Ectodermal cell (in vitro differentiated cells): Measurements from ENCODE around the gene ZFAND3.

Experiments
- H3K27ac ChIP-seq: 2 replicates; pipeline ENCODE4 v1.7.0; 2013; ENCODE audit warnings: mild to moderate bottlenecking, low read depth, low read length; ENCODE audit not compliant: insufficient read depth, poor library complexity, severe bottlenecking
- H3K27me3 ChIP-seq: 2 replicates; pipeline ENCODE4 v1.7.0; 2013; ENCODE audit warnings: mild to moderate bottlenecking, low read length; ENCODE audit not compliant: insufficient read depth, control insufficient read depth, poor library complexity, severe bottlenecking
- H3K36me3 ChIP-seq: one replicate; pipeline ENCODE4 v1.7.0; 2013; ENCODE audit warnings: low read length; ENCODE audit not compliant: control insufficient read depth, insufficient read depth
- H3K4me1 ChIP-seq: one replicate; pipeline ENCODE4 v1.7.0; 2013; ENCODE audit warnings: low read length; ENCODE audit not compliant: control insufficient read depth, insufficient read depth
- H3K4me3 ChIP-seq: 2 replicates; pipeline ENCODE4 v1.7.0; 2013; ENCODE audit warnings: low read depth, low read length, control low read depth; ENCODE audit not compliant: insufficient read depth
- H3K9me3 ChIP-seq: 2 replicates; pipeline ENCODE4 v1.7.0; 2013; ENCODE audit warnings: mild to moderate bottlenecking, low read length, moderate library complexity; ENCODE audit not compliant: control insufficient read depth
- WGBS, 2 experiments: methylation state at CpG; one replicate each; pipeline ENCODE4 v1.1.7; 2013; ENCODE audit warnings: missing lambda C conversion rate in 2 of 2; 5-methylcytosine and 5-hydroxymethylcytosine counted together

ZFAND3 gene

DNA sequence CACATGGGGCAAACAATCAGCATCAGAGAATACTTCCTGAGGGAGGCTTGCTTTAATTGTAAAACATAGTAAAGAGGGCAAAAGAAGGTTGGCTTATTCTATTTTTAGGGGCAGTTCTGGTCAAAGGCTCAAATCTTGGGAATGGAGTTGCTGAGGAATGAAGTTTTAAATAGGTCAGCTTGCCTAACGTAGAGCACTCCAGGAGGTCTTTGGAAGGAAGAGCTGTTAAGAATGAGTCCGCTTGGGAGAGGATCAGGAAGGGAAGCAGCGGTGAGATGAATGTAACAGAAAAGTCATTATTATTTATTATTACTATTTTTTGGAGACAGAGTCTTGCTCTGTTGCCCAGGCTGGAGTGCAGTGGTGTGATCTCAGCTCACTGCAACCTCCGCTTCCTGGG, 108.7 kb downstream of the ZFAND3 start:
- no peaks in the 10 kb centered on the region for H3K36me3 ChIP-seq
- H3K4me3 ChIP-seq: no peak overlapping the region
- no peaks in the 10 kb centered on the region for H3K27me3 ChIP-seq
- H3K4me1 ChIP-seq: peaks cover 5% of the 10 kb centered on the region
- no peak overlapping the region for H3K27ac ChIP-seq
- H3K9me3 ChIP-seq: no peaks in the 10 kb centered on the region
- 66 to 75% methylated on average over 3 to 4 of the region's 4 CpGs for WGBS, 2 experiments

DNA sequence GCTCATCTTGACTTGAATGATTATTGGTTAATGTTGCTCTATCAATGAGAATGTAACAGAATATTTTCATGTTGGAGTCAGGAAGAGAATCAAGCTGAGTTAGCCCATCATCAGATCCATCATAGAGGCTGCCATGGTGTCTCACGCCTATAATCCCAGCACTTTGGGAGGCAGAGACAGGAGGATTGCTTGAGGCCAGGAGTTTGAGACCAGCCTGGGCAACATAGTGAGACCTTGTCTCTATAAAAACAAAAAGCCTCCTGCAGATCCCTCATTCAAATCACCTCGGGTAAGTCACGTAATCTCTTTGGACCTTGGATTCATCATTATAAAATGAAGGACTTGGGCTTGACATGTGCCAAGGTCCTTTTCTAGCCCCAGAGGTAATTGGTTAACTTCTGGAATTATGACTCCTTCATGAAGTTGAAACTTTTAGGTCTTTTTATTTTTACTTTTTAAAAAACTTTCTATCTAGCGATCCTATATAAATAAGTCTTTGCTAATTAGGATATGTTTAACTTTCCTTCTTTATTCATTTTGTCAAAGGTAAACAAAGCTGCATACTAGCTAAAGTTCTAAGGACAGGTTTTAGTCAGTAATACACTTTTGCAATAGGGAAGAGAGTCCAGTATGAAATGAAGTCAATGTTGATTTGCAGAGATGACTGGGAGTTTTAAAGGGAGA, 110.9 kb downstream of the ZFAND3 start:
- Histone ChIP-seq H3K27me3 (no peaks in the 10 kb centered on the region), H3K9me3 (no peaks in the 10 kb centered on the region), H3K4me3 (no peak overlapping the region), H3K36me3 (no peaks in the 10 kb centered on the region), H3K27ac (no peak overlapping the region), H3K4me1 (peaks cover 5% of the 10 kb centered on the region)
- WGBS, 2 experiments: 94 to 96% methylated on average over 3 of the region's 4 CpGs

DNA sequence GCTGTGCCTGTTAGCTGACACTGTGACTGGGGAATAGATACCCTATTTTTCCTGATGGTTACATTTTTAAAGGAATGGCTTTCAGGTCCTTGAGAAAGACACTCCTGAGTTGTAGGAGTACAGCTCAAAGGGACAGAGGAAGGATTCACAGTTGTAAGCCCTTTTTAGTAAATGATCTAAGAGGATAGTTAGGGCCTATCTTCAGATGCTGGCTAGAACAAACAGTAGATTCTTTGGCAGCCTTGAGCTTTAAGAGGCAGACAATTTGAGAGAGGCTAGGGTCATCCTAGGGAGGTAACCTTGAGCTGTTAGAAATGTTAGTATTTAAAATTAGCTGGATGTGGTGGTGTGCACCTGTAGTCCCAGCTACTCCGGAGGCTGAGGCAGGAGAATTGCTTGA, 111.5 kb downstream of the ZFAND3 start:
- peaks cover 5% of the 10 kb centered on the region for H3K4me1 ChIP-seq
- no peaks in the 10 kb centered on the region for H3K36me3 ChIP-seq
- no peaks in the 10 kb centered on the region for H3K9me3 ChIP-seq
- WGBS, 2 experiments: 100% methylated on average over 1 of the region's 1 CpG
- H3K27me3 ChIP-seq: no peaks in the 10 kb centered on the region
- H3K27ac ChIP-seq: no peak overlapping the region
- no peak overlapping the region for H3K4me3 ChIP-seq

DNA sequence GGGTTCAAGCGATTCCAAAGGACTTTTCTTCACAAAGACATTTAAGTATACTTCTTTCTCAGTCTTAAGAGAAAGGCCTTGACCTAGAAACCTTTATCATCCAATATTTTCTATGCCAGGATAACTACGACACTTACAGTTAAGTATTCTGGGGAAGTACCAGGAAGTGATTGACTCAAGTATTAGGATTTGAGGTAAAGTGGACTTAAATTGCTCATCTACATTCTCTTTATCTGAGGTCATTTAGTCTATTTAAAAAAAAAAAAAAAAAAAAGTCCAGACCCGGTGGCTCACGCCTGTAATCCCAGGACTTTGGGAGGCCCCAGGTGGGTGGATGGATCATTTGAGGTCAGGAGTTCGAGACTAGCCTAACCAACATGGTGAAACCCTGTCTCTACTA, 114.7 kb downstream of the ZFAND3 start:
- no peak overlapping the region for H3K4me3 ChIP-seq
- WGBS, 2 experiments: 98% methylated on average over 2 to 4 of the region's 5 CpGs

DNA sequence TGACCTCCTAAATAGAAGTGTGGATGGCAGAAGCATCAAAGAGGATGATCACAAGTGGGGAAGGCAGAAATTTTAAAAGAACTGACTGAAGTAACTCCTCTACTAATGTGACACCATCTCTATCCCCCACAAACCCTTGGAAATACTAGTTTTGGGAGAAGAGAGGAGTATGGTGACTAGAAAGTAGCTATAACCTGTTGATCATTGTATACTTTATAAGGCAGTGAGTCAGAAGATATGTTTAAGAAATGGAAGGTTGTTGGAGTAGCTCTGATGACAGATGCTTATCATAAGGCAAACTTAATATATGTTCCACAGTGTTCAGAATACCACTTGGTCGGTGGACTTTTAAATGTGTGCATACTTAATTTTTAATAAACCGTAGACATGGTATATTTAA, 116.6 kb downstream of the ZFAND3 start:
- H3K9me3 ChIP-seq: no peaks in the 10 kb centered on the region
- no peak overlapping the region for H3K27ac ChIP-seq
- H3K4me1 ChIP-seq: no peaks in the 10 kb centered on the region
- no peak overlapping the region for H3K4me3 ChIP-seq
- no peaks in the 10 kb centered on the region for H3K36me3 ChIP-seq
- H3K27me3 ChIP-seq: no peaks in the 10 kb centered on the region
- WGBS, 2 experiments: 100% methylated on average over 2 of the region's 2 CpGs; no CpG with 5 or more reads in 1 of the 2 experiments

More for the DNA sequence above, 114.7 kb downstream of the ZFAND3 start:
- H3K9me3 ChIP-seq: no peaks in the 10 kb centered on the region
- H3K27ac ChIP-seq: no peak overlapping the region
- H3K27me3 ChIP-seq: no peaks in the 10 kb centered on the region
- no peaks in the 10 kb centered on the region for H3K36me3 ChIP-seq
- H3K4me1 ChIP-seq: no peaks in the 10 kb centered on the region

DNA sequence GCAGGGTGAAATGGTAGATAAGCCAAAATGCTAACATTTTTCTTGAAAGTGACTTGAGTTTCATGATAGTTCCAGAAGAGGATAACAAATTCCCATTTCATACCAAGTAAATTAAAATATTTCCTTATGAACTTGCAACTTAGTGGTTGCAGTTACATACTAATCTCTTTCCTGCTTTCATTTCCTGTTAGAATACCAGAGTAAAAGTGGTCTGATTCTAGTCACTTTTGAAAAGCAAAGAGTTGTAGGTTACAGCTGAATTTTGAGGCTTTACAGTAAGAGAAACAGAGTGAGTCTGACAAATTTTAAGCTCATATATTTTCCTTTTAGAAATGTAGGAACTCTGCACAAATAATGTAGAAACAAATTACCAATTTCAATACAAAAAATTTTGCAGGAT, 117.4 kb downstream of the ZFAND3 start:
- Histone ChIP-seq H3K27me3 (no peaks in the 10 kb centered on the region), H3K27ac (no peak overlapping the region), H3K4me3 (no peak overlapping the region), H3K9me3 (no peaks in the 10 kb centered on the region), H3K36me3 (no peaks in the 10 kb centered on the region), H3K4me1 (no peaks in the 10 kb centered on the region)

DNA sequence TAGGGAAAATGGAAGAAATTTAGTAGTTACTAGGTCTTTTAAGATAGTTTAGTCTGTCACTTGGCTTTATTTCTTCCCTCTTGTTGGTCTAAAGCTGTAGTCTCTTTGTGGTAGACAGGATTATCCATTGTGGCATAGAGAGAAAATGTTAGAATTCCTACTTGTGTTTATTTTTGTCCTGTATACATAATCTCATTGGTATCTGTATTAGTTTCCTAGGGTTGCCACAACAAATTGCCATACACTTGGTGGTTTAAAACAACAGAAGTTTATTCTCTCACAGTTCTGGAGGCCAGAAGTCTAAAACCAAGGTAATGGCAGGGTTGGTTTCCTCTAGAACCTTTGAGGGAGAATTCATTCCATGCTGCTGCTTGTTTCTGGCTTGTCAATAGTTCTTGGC, 119.4 kb downstream of the ZFAND3 start:
- H3K36me3 ChIP-seq: no peaks in the 10 kb centered on the region
- no peak overlapping the region for H3K4me3 ChIP-seq
- no peaks in the 10 kb centered on the region for H3K4me1 ChIP-seq
- H3K27ac ChIP-seq: no peak overlapping the region
- no peaks in the 10 kb centered on the region for H3K27me3 ChIP-seq
- no peaks in the 10 kb centered on the region for H3K9me3 ChIP-seq

DNA sequence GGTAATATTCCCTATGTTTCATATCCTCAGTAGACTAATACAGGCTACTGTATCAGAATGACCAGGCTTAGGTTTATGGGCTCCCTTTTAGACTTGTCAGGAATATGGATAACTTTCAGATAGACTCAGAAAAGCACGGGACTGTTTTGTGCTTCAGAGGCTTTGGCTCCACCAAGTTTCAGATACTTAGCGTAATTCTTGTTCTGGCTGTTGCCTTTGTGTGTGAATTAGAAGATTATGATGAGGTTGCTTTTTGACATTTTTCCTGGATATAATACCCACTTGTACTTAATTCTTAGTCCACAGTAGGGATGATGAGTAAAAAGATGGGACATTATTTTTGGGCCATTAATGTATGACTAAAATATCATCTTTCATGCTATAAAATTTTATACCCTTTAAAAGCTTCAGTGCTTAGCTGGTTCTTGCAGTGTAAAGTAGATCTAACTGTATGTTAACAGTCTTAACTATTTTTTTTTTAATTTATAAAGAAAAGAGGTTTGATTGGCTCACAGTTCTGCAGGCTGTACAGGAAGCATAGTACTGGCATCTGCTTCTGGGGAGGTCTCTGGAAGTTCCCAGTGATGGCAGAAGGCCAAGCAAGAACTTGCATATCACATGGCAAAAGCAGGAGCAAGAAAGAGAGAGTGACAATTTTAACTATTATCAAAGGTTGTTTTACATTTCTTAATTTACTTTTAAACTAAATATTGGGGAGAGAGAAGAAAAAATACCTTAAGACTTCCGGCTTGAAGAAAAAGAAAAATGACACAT, 120.7 kb downstream of the ZFAND3 start:
- Histone ChIP-seq H3K27ac (no peak overlapping the region), H3K4me3 (no peak overlapping the region), H3K4me1 (no peaks in the 10 kb centered on the region), H3K36me3 (no peaks in the 10 kb centered on the region), H3K27me3 (no peaks in the 10 kb centered on the region), H3K9me3 (no peaks in the 10 kb centered on the region)
- 96 to 97% methylated on average over 3 of the region's 3 CpGs for WGBS, 2 experiments

DNA sequence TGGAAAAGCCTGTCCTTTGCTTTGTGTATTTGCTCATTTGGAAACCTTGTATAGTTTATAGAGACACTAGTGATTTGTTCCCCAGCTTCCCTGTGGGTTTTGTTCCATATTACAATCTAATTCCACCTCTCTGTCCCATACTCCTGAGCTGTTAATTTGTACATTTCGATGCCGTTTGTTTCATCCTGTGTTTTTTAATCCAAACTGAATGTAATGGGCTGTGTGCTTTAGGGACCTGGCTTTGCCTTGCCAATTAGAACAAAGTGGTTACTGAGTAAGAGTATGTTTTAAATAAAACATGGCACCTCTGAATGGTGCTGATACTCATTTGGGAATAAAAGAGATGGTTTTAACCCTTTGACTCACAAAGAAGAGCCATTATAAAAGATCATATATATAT, 122.3 kb downstream of the ZFAND3 start:
- no peaks in the 10 kb centered on the region for H3K4me1 ChIP-seq
- 97 to 98% methylated on average over 2 of the region's 2 CpGs for WGBS, 2 experiments

DNA sequence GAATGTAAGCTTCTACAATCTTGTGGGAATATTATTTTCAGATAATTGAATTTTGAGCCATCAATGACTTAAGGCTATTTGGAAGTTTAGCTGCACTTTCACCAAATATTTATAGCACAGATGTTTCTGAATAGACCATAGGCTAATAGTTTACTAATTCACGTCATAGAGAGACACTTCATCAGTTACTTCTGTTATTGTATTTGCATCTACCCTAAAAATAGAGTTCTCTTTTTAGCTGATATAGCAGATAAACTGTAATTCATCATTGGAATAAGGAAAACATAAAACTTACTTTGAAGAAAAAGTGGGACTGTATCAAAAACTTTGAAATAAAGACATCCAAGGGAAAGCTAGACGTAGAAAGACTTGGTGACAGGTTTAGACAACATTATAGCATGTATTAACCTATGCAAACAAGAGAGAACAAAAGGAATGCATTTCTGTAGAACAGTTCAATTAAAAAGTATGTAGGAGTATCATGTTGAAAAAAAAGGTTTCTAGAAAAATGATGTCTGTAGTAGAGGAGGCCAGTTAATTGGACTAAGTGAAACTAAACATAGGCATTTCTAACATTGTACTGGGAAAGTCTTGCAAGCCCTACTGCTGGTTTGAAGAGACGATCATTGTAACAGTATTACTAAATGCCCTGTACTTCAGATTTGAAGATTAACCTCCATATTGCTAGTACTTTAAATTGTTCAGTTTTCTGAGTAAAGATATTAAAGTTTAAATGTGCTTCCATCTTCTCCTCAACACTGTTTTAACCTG, 123.3 kb downstream of the ZFAND3 start:
- H3K27ac ChIP-seq: no peak overlapping the region
- no peak overlapping the region for H3K4me3 ChIP-seq
- no peaks in the 10 kb centered on the region for H3K36me3 ChIP-seq
- no peaks in the 10 kb centered on the region for H3K27me3 ChIP-seq
- WGBS, 2 experiments: 87 to 92% methylated on average over 2 to 3 of the region's 3 CpGs
- H3K9me3 ChIP-seq: no peaks in the 10 kb centered on the region
- H3K4me1 ChIP-seq: no peaks in the 10 kb centered on the region

More for the DNA sequence above, 122.3 kb downstream of the ZFAND3 start:
- H3K27me3 ChIP-seq: no peaks in the 10 kb centered on the region
- no peak overlapping the region for H3K27ac ChIP-seq
- H3K36me3 ChIP-seq: no peaks in the 10 kb centered on the region
- H3K9me3 ChIP-seq: no peaks in the 10 kb centered on the region
- H3K4me3 ChIP-seq: no peak overlapping the region
